Thymus (tissue), 11 donors: Measurements from ENCODE around the gene GUCY1A1. TPM values are rescaled to one million over a fixed set of nuclear protein-coding genes. Genes with fewer than 3 reads are reported as not detected.

Source experiments
- DNase-seq, 9 donors: peaks; one replicate each; pipeline ENCODE4 v3.0.0-alpha.2; 2013; ENCODE audit warnings: low spot score in 9 of 9, low read depth in 6 of 9, missing footprints in 1 of 9
- H3K27ac ChIP-seq, 2 donors: one replicate each; pipeline ENCODE4 v1.5.1; 2013; ENCODE audit warnings: control low read depth in 1 of 2, low read depth in 1 of 2, low read length in 1 of 2, mild to moderate bottlenecking in 1 of 2, moderate library complexity in 1 of 2
- H3K27me3 ChIP-seq, 2 donors: one replicate each; pipeline ENCODE4 v1.5.1; 2013; ENCODE audit warnings: low read length in 1 of 2; ENCODE audit not compliant: control insufficient read depth in 2 of 2, insufficient read depth in 1 of 2
- H3K36me3 ChIP-seq, 2 donors: one replicate each; pipeline ENCODE4 v1.5.1; 2013; ENCODE audit warnings: low read length in 1 of 2, mild to moderate bottlenecking in 1 of 2, moderate library complexity in 1 of 2; ENCODE audit not compliant: control insufficient read depth in 2 of 2, insufficient read depth in 2 of 2
- H3K4me1 ChIP-seq, 2 donors: one replicate each; pipeline ENCODE4 v1.5.1; 2013; ENCODE audit warnings: low read length in 2 of 2; ENCODE audit not compliant: control insufficient read depth in 2 of 2, insufficient read depth in 2 of 2
- H3K4me3 ChIP-seq, 2 donors: one replicate each; pipeline ENCODE4 v1.5.1; 2013; ENCODE audit warnings: low read length in 2 of 2, control low read depth in 1 of 2, mild to moderate bottlenecking in 1 of 2
- H3K9me3 ChIP-seq, 2 donors: one replicate each; pipeline ENCODE4 v1.5.1; 2013; ENCODE audit warnings: low read length in 1 of 2, mild to moderate bottlenecking in 1 of 2; ENCODE audit not compliant: control insufficient read depth in 2 of 2, insufficient read depth in 1 of 2
- WGBS: extraction: QIAGEN DNeasy Blood & Tissue Kit; methylation state at CpG from one replicate; pipeline ENCODE4 v1.1.7; 2013; 5-methylcytosine and 5-hydroxymethylcytosine counted together
- polyA plus RNA-seq: library from polyadenylated mRNA; stranded (reverse); fragments of 200-250 nt; gene quantifications from one replicate; pipeline ENCODE4 v1.2.3, GENCODE V29; 2013
- total RNA-seq: library from RNA; stranded (reverse); fragments of 120-200 nt; gene quantifications from one replicate; pipeline ENCODE4 v1.2.4, GENCODE V29; 2013
- donor health status: healthy.

Gene GUCY1A1
- total and polyA plus RNA-seq, 2 donors = 2.9 to 16.6 TPM

- WGBS = 88% methylated on average over 1 of the region's 1 CpG
- Histone ChIP-seq H3K9me3 (no peaks in the 10 kb centered on the region), H3K36me3 (no peaks in the 10 kb centered on the region), H3K4me3 (no peak overlapping the region), H3K27ac (no peak overlapping the region), H3K27me3 (no peaks in the 10 kb centered on the region), H3K4me1 (peaks cover 0 to 2% of the 10 kb centered on the region in 2 donors)
- no peak for DNase-seq
Measured at GRCh38 chr4:155734951-155735350, 68.3 kb downstream of the GUCY1A1 start.

- no peaks in the 10 kb centered on the region for H3K9me3 ChIP-seq
- no peak for DNase-seq
- H3K27ac ChIP-seq = no peak overlapping the region
- H3K4me1 ChIP-seq = peaks cover 0 to 5% of the 10 kb centered on the region in 2 donors
- no peaks in the 10 kb centered on the region for H3K36me3 ChIP-seq
- H3K27me3 ChIP-seq = no peaks in the 10 kb centered on the region
- H3K4me3 ChIP-seq = no peak overlapping the region
Measured at GRCh38 chr4:155735496-155735895, 68.8 kb downstream of the GUCY1A1 start.

DNA sequence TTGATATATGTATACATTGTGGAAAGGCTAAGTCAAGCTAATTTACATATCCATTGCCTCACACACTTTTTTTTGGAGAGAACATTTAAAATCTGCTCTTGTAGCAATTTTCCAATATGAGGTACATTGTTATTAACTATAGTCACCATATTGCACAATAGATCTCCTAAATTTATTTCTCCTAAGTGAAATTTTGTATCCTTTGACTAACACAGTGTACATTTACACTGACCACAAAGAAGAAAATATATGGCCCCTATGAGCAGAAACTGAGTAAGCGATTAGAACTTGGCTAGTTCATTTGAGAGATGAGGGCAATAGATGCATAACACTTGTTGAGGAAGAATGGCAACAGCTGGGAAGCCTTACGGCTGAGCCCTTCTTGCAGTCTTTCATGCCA lies 71.9 kb downstream of the GUCY1A1 start:
- Histone ChIP-seq H3K36me3 (no peaks in the 10 kb centered on the region), H3K4me3 (no peak overlapping the region), H3K4me1 (peaks cover 0 to 8% of the 10 kb centered on the region in 2 donors), H3K27me3 (no peaks in the 10 kb centered on the region), H3K27ac (no peak overlapping the region), H3K9me3 (no peaks in the 10 kb centered on the region)
- 96% methylated on average over 2 of the region's 2 CpGs for WGBS
- DNase-seq = no peak

DNA sequence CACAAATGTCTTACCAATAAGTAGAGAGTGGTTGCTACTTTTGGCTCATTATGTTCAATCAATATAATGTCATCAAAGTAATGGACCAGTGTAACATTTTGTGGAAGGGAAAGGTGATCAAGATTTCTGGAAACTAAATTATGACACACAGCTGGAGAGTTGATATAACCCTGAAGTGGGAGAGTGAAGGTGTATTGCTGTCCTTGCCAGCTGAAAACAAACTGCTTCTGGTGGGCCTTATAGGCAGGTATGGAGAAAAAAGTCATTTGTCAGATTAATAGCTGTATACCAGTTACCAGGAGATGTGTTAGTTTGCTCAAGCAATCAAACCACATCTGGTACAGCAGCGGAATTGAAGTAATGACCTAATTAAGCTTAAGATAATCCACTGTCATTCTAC lies 74.9 kb downstream of the GUCY1A1 start:
- Histone ChIP-seq H3K27me3 (no peaks in the 10 kb centered on the region), H3K4me3 (no peak overlapping the region), H3K4me1 (peaks cover 0 to 8% of the 10 kb centered on the region in 2 donors), H3K9me3 (no peaks in the 10 kb centered on the region), H3K27ac (no peak overlapping the region), H3K36me3 (no peaks in the 10 kb centered on the region)
- no peak for DNase-seq
- WGBS = 95% methylated on average over 1 of the region's 1 CpG

- Histone ChIP-seq H3K9me3 (no peaks in the 10 kb centered on the region), H3K36me3 (no peaks in the 10 kb centered on the region), H3K27ac (no peak overlapping the region), H3K4me1 (peaks cover 0 to 8% of the 10 kb centered on the region in 2 donors), H3K27me3 (no peaks in the 10 kb centered on the region), H3K4me3 (no peak overlapping the region)
- 94% methylated on average over 3 of the region's 3 CpGs for WGBS
- no peak for DNase-seq
Measured at GRCh38 chr4:155742310-155743015, 75.8 kb downstream of the GUCY1A1 start.

- 95% methylated on average over 5 of the region's 5 CpGs for WGBS
- Histone ChIP-seq H3K36me3 (no peaks in the 10 kb centered on the region), H3K4me3 (no peak overlapping the region), H3K9me3 (no peaks in the 10 kb centered on the region), H3K27me3 (no peaks in the 10 kb centered on the region), H3K4me1 (no peaks in the 10 kb centered on the region), H3K27ac (no peak overlapping the region)
- DNase-seq = no peak
Measured at GRCh38 chr4:155745984-155746383, 79.3 kb downstream of the GUCY1A1 start.

DNA sequence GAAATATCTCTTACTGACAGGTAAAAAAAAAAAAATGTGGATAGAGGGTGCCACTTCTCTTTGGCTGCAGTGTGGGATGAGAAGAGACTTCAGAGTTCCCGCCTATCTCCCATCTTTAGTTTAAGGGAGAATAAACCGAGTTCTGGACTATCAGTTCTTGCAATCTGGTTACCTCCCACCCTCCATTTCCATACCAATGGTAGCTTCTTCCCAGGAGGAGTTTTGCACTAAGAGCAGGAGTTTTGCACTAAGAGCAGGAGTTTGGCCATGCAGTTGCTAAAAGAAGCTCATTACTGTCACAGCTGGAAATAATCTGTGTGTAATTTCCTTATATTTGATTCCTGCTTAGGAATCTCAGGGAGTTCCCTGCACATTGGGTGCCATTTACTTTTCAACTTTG lies 81.4 kb downstream of the GUCY1A1 start:
- H3K4me3 ChIP-seq = no peak overlapping the region
- H3K27ac ChIP-seq = no peak overlapping the region
- DNase-seq = no peak
- H3K9me3 ChIP-seq = no peaks in the 10 kb centered on the region
- H3K27me3 ChIP-seq = no peaks in the 10 kb centered on the region
- WGBS = 94% methylated on average over 2 of the region's 2 CpGs
- H3K4me1 ChIP-seq = no peaks in the 10 kb centered on the region
- no peaks in the 10 kb centered on the region for H3K36me3 ChIP-seq

DNA sequence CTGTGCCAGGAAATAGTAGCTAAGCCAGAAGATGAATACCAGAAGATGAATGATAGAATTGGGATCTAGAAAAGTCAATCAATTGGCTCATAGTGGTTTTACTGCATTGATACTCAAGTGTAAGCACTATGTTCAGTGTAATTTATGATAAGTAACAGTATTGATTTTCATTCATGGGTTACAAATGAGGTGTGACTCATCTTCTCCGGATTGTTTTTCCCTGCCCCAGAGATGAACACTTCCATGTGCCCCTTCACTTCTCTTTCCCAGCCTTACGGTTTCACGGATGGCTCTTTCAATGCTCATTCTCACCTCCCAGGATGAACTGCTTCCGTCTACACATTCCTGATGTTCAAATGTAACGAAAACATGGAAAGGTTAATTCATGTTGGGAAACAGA lies 82.4 kb downstream of the GUCY1A1 start:
- no peak overlapping the region for H3K4me3 ChIP-seq
- no peak overlapping the region for H3K27ac ChIP-seq
- no peaks in the 10 kb centered on the region for H3K4me1 ChIP-seq
- no peaks in the 10 kb centered on the region for H3K36me3 ChIP-seq
- no peaks in the 10 kb centered on the region for H3K27me3 ChIP-seq
- no peaks in the 10 kb centered on the region for H3K9me3 ChIP-seq
- no peak for DNase-seq
- 97% methylated on average over 5 of the region's 5 CpGs for WGBS

DNA sequence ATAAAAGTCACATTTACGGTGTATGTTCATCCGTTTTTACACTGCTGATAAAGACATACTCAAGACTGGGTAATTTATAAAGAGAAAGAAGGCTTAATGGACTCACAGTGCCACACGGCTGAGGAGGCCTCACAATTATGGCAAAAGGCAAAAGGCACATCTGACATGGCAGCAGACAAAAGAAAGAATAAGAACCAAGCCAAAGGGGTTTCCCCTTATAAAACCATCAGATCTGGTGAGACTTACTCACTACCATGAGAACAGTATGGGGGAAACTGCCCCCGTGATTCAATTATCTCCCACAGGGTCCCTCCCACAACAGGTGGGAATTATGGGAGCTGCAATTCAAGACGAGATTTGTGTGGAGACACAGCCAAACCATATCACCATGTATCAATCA lies 84.9 kb downstream of the GUCY1A1 start:
- no peak overlapping the region for H3K4me3 ChIP-seq
- H3K27me3 ChIP-seq = no peaks in the 10 kb centered on the region
- 97% methylated on average over 5 of the region's 5 CpGs for WGBS
- H3K9me3 ChIP-seq = no peaks in the 10 kb centered on the region
- H3K27ac ChIP-seq = no peak overlapping the region
- no peak for DNase-seq
- no peaks in the 10 kb centered on the region for H3K36me3 ChIP-seq
- no peaks in the 10 kb centered on the region for H3K4me1 ChIP-seq
